Astrocyte of the cerebellum (primary cell): ENCODE results near the gene WWTR1.

ENCODE experiments used
- DNase-seq: peaks from one replicate; pipeline ENCODE4 v3.0.0-alpha.2; 2011; ENCODE audit warnings: low read depth
- H3K4me3 ChIP-seq: 2 replicates; pipeline ENCODE4 v1.5.1; 2011; ENCODE audit warnings: mild to moderate bottlenecking, low read depth, low read length, moderate library complexity
- in situ Hi-C: cut with HindIII; loops from 2 replicates; pipeline ENCODE4 v1.10.0; 2017; ENCODE audit warnings: low sequenced_read_pairs
- TF ChIP-seq, protein P1 (sequence below): IDR thresholded peaks from 2 replicates; pipeline ENCODE4 v1.5.1; 2012; ENCODE audit warnings: low read length, low read depth, moderate library complexity, mild to moderate bottlenecking; ENCODE audit errors: missing control alignments

Gene WWTR1

GRCh38 chr3:149655826-149656574, 1.8 kb downstream of the WWTR1 start:
- in situ Hi-C loops, result no loop called here
- H3K4me3 ChIP-seq, result peak overlapping the region; percentile 83
- TF ChIP-seq, protein P1, sequence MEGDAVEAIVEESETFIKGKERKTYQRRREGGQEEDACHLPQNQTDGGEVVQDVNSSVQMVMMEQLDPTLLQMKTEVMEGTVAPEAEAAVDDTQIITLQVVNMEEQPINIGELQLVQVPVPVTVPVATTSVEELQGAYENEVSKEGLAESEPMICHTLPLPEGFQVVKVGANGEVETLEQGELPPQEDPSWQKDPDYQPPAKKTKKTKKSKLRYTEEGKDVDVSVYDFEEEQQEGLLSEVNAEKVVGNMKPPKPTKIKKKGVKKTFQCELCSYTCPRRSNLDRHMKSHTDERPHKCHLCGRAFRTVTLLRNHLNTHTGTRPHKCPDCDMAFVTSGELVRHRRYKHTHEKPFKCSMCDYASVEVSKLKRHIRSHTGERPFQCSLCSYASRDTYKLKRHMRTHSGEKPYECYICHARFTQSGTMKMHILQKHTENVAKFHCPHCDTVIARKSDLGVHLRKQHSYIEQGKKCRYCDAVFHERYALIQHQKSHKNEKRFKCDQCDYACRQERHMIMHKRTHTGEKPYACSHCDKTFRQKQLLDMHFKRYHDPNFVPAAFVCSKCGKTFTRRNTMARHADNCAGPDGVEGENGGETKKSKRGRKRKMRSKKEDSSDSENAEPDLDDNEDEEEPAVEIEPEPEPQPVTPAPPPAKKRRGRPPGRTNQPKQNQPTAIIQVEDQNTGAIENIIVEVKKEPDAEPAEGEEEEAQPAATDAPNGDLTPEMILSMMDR, result no peak
- no peak for DNase-seq

DNA sequence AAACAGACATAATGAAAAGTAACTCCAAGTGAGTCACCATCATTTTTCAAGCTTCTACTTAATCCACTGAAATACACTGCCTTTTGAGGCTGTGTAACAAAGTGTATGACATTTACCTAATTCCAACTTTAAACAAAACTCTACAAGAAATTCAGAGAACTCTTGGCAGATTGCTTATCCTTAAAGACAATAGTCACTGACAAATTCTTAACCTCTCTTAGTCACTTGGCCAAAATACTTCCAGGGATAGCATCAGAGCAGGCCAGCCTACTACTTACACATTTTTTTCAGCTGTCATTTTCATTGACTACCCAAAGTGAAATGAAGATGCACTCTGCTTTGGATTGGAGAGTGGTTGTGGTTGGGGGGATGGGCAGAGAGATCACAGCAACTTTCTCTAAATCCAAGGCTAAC, 3.6 kb downstream of the WWTR1 start:
- peak overlapping the region; percentile 83 for H3K4me3 ChIP-seq
- TF ChIP-seq, protein P1, result no peak
- in situ Hi-C loops, result no loop called here
- no peak for DNase-seq

DNA sequence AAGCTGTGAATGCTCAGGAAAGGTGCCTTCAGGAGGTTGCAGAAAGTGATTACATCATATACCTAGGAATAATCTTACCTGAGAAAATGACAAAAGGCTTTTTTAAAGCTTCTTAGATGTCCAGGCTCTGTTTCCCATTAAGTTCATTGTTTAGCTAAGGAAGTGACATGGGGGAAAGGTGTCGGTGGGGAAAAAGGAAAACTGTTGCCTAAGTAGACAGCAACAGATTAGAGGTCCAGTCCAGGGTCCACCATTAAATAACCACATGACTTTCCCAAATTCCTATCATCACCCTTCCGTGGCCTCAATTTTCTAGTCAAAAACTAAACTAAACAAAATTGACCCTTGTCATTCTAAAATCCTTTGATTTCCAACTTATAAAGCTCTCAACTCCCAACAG, 4.3 kb downstream of the WWTR1 start:
- TF ChIP-seq, protein P1, result no peak
- no peak for DNase-seq
- H3K4me3 ChIP-seq, result peak overlapping the region; percentile 83
- in situ Hi-C loops, result no loop called here

GRCh38 chr3:149653136-149653535, 4.7 kb downstream of the WWTR1 start:
- no peak for DNase-seq
- TF ChIP-seq, protein P1, result no peak
- H3K4me3 ChIP-seq, result peak overlapping the region; percentile 83
- in situ Hi-C loops, result no loop called here

DNA sequence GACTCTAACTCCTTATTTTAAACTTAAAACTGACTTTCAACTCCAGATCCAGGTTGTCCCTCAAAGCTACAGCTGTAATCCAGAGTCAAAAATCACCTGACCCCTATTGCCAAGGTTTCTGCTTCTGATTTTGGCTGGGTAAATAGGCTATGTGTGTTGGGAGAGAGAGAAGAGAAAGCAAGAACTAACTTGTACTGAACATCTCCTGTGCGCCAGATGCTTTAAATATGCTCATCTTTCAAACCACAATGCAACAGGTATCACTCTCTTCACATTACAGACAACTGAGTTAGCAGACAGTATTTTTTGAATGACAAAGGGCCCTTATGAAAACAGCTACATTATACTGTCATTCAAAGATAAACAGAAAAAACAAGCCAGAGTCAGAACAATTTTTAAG, 7.0 kb downstream of the WWTR1 start:
- peak overlapping the region; percentile 7 for H3K4me3 ChIP-seq
- in situ Hi-C loops, result no loop called here
- no peak for DNase-seq
- TF ChIP-seq, protein P1, result no peak

DNA sequence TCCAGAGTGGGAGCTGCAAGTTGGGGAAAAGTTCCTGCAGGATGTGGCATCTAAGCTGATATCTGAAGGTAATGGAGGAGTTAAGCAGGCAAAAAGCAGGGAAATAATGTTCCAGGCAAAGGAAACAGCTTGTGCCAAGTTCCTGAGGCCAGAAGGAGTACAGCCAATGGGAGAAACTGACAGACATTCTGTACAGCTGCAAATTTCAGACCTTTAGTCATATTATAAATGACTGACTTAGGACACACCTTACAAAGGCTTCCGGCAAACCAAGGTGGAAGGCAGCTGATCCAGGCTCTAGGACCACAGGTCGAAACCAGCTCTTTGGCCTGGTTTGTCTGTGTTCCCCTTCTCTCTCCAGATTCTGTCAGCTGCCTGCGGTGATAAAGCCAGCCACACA, 9.3 kb downstream of the WWTR1 start:
- in situ Hi-C loops, result no loop called here
- H3K4me3 ChIP-seq, result no peak overlapping the region
- no peak for DNase-seq
- TF ChIP-seq, protein P1, result no peak

DNA sequence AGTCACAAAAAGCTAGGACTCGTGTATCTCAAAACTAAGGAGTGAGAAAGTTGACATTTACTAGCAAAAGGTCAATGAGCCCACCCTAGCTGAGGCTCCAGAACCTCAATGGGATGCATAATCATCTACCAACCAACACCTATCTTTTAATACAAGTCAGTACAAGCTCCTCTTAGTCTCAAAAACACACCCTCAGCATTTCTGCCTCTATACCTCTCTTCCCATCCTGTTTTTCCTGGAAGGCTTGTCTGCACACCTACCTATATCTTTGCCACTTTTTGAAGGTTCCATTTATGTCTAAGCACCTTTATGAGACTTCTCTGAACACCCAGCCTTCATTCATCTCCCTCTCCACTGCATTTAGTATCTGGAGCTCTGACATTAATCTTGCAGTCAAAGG, 10.0 kb downstream of the WWTR1 start:
- H3K4me3 ChIP-seq, result no peak overlapping the region
- TF ChIP-seq, protein P1, result no peak
- DNase-seq, result no peak
- in situ Hi-C loops, result no loop called here
